GM13977 (cell line): ENCODE data around the gene SLC2A14.
A peak's percentile ranks its signal among the peaks of the same experiment; 100 is the strongest.
"Not testable (repeated sequence)": the region's sequence is repeated elsewhere in the genome, so short reads cannot be mapped to it uniquely, and the experiment has no call there.

Experiments
- DNase-seq: peaks from one replicate; pipeline ENCODE4 v3.0.0; 2012; ENCODE audit warnings: low spot score
- CTCF ChIP-seq: IDR thresholded peaks from 2 replicates; pipeline ENCODE4 v1.5.1; 2012; ENCODE audit warnings: mild to moderate bottlenecking, control low read depth; ENCODE audit not compliant: insufficient read depth; ENCODE audit errors: extremely low read depth, missing control alignments
- in situ Hi-C: fragments of 300-500 bp; cut with MboI; formaldehyde crosslinking; loops from one replicate; pipeline ENCODE4 v1.12.0; 2022; ENCODE audit warnings: low sequenced_read_pairs, low pct_unique_long_range_greater_than_20kb, mixed read lengths, inconsistent platforms; ENCODE audit not compliant: unreplicated experiment

Gene SLC2A14

GRCh38 chr12:7834701-7835100 lies 38.0 kb downstream of the SLC2A14 start:
- DNase-seq: no peak
- in situ Hi-C loops: no loop called here
- TF ChIP-seq CTCF: no peak

- no peak for DNase-seq
- in situ Hi-C loops: no loop called here
- no peak for TF ChIP-seq CTCF
Measured at GRCh38 chr12:7833831-7834230, 38.9 kb downstream of the SLC2A14 start.

- DNase-seq, in situ Hi-C loops: not testable (repeated sequence)
Measured at GRCh38 chr12:7833201-7833600, 39.5 kb downstream of the SLC2A14 start.

GRCh38 chr12:7832059-7832696 lies 40.5 kb downstream of the SLC2A14 start:
- peak; percentile 50 for TF ChIP-seq CTCF
- DNase-seq: peak; percentile 66
- in situ Hi-C loops: no loop called here

GRCh38 chr12:7829737-7830136 lies 43.0 kb downstream of the SLC2A14 start:
- DNase-seq, in situ Hi-C loops: not testable (repeated sequence)

GRCh38 chr12:7825754-7826153 lies 47.0 kb downstream of the SLC2A14 start:
- in situ Hi-C loops, DNase-seq: not testable (repeated sequence)

- TF ChIP-seq CTCF: peak; percentile 91
- peak; percentile 73 for DNase-seq
- in situ Hi-C loops: loop anchor here (10.0 kb wide), 1 partner anchor 112 kb away; the partner anchor contains the start of gene GDF3
Measured at GRCh38 chr12:7806863-7807487, 65.7 kb downstream of the SLC2A14 start.

- not testable (repeated sequence) for DNase-seq
- in situ Hi-C loops: loop anchor here (10.0 kb wide), 1 partner anchor 112 kb away; the partner anchor contains the start of gene GDF3
Measured at GRCh38 chr12:7806319-7806718, 66.4 kb downstream of the SLC2A14 start.

GRCh38 chr12:7801460-7801859 lies 71.3 kb downstream of the SLC2A14 start:
- no peak for DNase-seq
- in situ Hi-C loops: loop anchor here (10.0 kb wide), 1 partner anchor 107 kb away; the partner anchor contains the start of gene GDF3
- no peak for TF ChIP-seq CTCF

- DNase-seq, in situ Hi-C loops: not testable (repeated sequence)
Measured at GRCh38 chr12:7798750-7799308, 73.9 kb downstream of the SLC2A14 start.
